ENCODE data around the gene CFAP54. TPM values are rescaled to one million over a fixed set of nuclear protein-coding genes. Genes with fewer than 3 reads are reported as not detected.
"Not testable (repeated sequence)": the region's sequence is repeated elsewhere in the genome, so short reads cannot be mapped to it uniquely, and the experiment has no call there.

The CFAP54 gene
- total RNA-seq, 2 experiments from 2014 or later = 0.37 to 0.44 TPM

GRCh38 chr12:96635844-96636243 is 146.5 kb downstream of the CFAP54 start:
- CTCF ChIA-PET = no interaction called here
- intact Hi-C loops (cut with DNase I, micrococcal nuclease) = no loop called here
- Mint-ChIP-seq H3K4me1 (no peaks in the 10 kb centered on the region), H3K27me3 (peaks cover 16% of the 10 kb centered on the region), H3K4me3 (no peak overlapping the region), H3K36me3 (ENCODE audit: low read depth) (no peaks in the 10 kb centered on the region), H3K27ac (no peak overlapping the region), H3K9me3 (ENCODE audit: low read depth) (no peaks in the 10 kb centered on the region)
- DNase-seq = no peak
- no peak for ATAC-seq
- POLR2A ChIA-PET = no interaction called here

GRCh38 chr12:96636895-96637294 is 147.5 kb downstream of the CFAP54 start:
- Mint-ChIP-seq H3K9me3 (ENCODE audit: low read depth) (no peaks in the 10 kb centered on the region), H3K27ac (no peak overlapping the region), H3K27me3 (peaks cover 16% of the 10 kb centered on the region), H3K4me1 (no peaks in the 10 kb centered on the region), H3K4me3 (no peak overlapping the region), H3K36me3 (ENCODE audit: low read depth) (no peaks in the 10 kb centered on the region)
- CTCF ChIA-PET = no interaction called here
- DNase-seq (no peak), ATAC-seq (no peak)
- intact Hi-C loops (cut with DNase I, micrococcal nuclease) = no loop called here
- POLR2A ChIA-PET = no interaction called here

- H3K4me1 Mint-ChIP-seq = no peaks in the 10 kb centered on the region
- ATAC-seq (no peak), DNase-seq (no peak)
- H3K36me3 Mint-ChIP-seq (ENCODE audit: low read depth) = no peaks in the 10 kb centered on the region
- peaks cover 3% of the 10 kb centered on the region for H3K9me3 Mint-ChIP-seq (ENCODE audit: low read depth)
- H3K27me3 Mint-ChIP-seq = no peaks in the 10 kb centered on the region
- H3K27ac Mint-ChIP-seq = no peak overlapping the region
- CTCF ChIA-PET = no interaction called here
- H3K4me3 Mint-ChIP-seq = no peak overlapping the region
- intact Hi-C loops (cut with DNase I, micrococcal nuclease) = no loop called here
- POLR2A ChIA-PET = no interaction called here
Observed at GRCh38 chr12:96648923-96649322, 159.5 kb downstream of the CFAP54 start.

- no peak for DNase-seq
- intact Hi-C loops (cut with DNase I, micrococcal nuclease) = no loop called here
- POLR2A ChIA-PET = no interaction called here
- CTCF ChIA-PET = interaction anchor here (0.6 kb wide), 1 partner anchor 368 kb away, joined by 3 read pairs; no protein-coding TSS in a partner anchor
- Mint-ChIP-seq H3K27ac (no peak overlapping the region), H3K9me3 (ENCODE audit: low read depth) (no peaks in the 10 kb centered on the region), H3K4me1 (no peaks in the 10 kb centered on the region), H3K4me3 (no peak overlapping the region), H3K27me3 (peaks cover 2% of the 10 kb centered on the region), H3K36me3 (ENCODE audit: low read depth) (no peaks in the 10 kb centered on the region)
- no peak for ATAC-seq
Observed at GRCh38 chr12:96652870-96653269, 163.5 kb downstream of the CFAP54 start.

- DNase-seq (no peak), ATAC-seq (no peak)
- no peaks in the 10 kb centered on the region for H3K9me3 Mint-ChIP-seq (ENCODE audit: low read depth)
- intact Hi-C loops (cut with DNase I, micrococcal nuclease) = no loop called here
- H3K27me3 Mint-ChIP-seq = peaks cover 5% of the 10 kb centered on the region
- no peaks in the 10 kb centered on the region for H3K4me1 Mint-ChIP-seq
- no peak overlapping the region for H3K4me3 Mint-ChIP-seq
- ChIA-PET POLR2A (no interaction called here), CTCF (interaction anchor here (0.8 kb wide), 1 partner anchor 33 kb away, joined by 3 read pairs; no protein-coding TSS in a partner anchor)
- no peaks in the 10 kb centered on the region for H3K36me3 Mint-ChIP-seq (ENCODE audit: low read depth)
- no peak overlapping the region for H3K27ac Mint-ChIP-seq
Observed at GRCh38 chr12:96658075-96658474, 168.7 kb downstream of the CFAP54 start.

- Mint-ChIP-seq H3K36me3 (ENCODE audit: low read depth) (no peaks in the 10 kb centered on the region), H3K4me3 (no peak overlapping the region), H3K4me1 (no peaks in the 10 kb centered on the region), H3K9me3 (ENCODE audit: low read depth) (peaks cover 2% of the 10 kb centered on the region), H3K27me3 (peaks cover 6% of the 10 kb centered on the region), H3K27ac (no peak overlapping the region)
- ATAC-seq (no peak), DNase-seq (no peak)
- ChIA-PET POLR2A (no interaction called here), CTCF (no interaction called here)
- intact Hi-C loops (cut with DNase I, micrococcal nuclease) = no loop called here
Observed at GRCh38 chr12:96669786-96670185, 180.4 kb downstream of the CFAP54 start.

- Mint-ChIP-seq H3K36me3 (ENCODE audit: low read depth) (no peaks in the 10 kb centered on the region), H3K27ac (no peak overlapping the region), H3K9me3 (ENCODE audit: low read depth) (peaks cover 2% of the 10 kb centered on the region), H3K4me3 (no peak overlapping the region), H3K27me3 (peaks cover 5% of the 10 kb centered on the region), H3K4me1 (no peaks in the 10 kb centered on the region)
- intact Hi-C loops (cut with DNase I, micrococcal nuclease) = no loop called here
- ChIA-PET CTCF (no interaction called here), POLR2A (no interaction called here)
- ATAC-seq (no peak), DNase-seq (no peak)
Observed at GRCh38 chr12:96670334-96670899, 181.0 kb downstream of the CFAP54 start.

- H3K27ac Mint-ChIP-seq; CTCF ChIA-PET; H3K9me3 Mint-ChIP-seq (ENCODE audit: low read depth); H3K36me3 Mint-ChIP-seq (ENCODE audit: low read depth); intact Hi-C loops (cut with DNase I, micrococcal nuclease); ATAC-seq; H3K4me3 Mint-ChIP-seq; H3K4me1 Mint-ChIP-seq; POLR2A ChIA-PET; DNase-seq: not testable (repeated sequence)
- peaks cover 15% of the 10 kb centered on the region for H3K27me3 Mint-ChIP-seq
Observed at GRCh38 chr12:96675519-96675918, 186.1 kb downstream of the CFAP54 start.

- no peak for ATAC-seq
- CTCF ChIA-PET = no interaction called here
- H3K9me3 Mint-ChIP-seq (ENCODE audit: low read depth) = no peaks in the 10 kb centered on the region
- DNase-seq = no peak
- POLR2A ChIA-PET = no interaction called here
- H3K4me1 Mint-ChIP-seq = no peaks in the 10 kb centered on the region
- H3K27ac Mint-ChIP-seq = no peak overlapping the region
- H3K27me3 Mint-ChIP-seq = peaks cover 12% of the 10 kb centered on the region
- intact Hi-C loops (cut with DNase I, micrococcal nuclease) = no loop called here
- no peak overlapping the region for H3K4me3 Mint-ChIP-seq
- no peaks in the 10 kb centered on the region for H3K36me3 Mint-ChIP-seq (ENCODE audit: low read depth)
Observed at GRCh38 chr12:96677363-96677762, 188.0 kb downstream of the CFAP54 start.

- POLR2A ChIA-PET = no interaction called here
- H3K9me3 Mint-ChIP-seq (ENCODE audit: low read depth) = peaks cover 3% of the 10 kb centered on the region
- no peaks in the 10 kb centered on the region for H3K4me1 Mint-ChIP-seq
- DNase-seq (no peak), ATAC-seq (no peak)
- peaks cover 17% of the 10 kb centered on the region for H3K27me3 Mint-ChIP-seq
- CTCF ChIA-PET = interaction anchor here (0.6 to 1.2 kb wide), 2 partner anchors 63 to 273 kb away, joined by 3 read pairs; no protein-coding TSS in a partner anchor
- H3K27ac Mint-ChIP-seq = no peak overlapping the region
- H3K36me3 Mint-ChIP-seq (ENCODE audit: low read depth) = no peaks in the 10 kb centered on the region
- intact Hi-C loops (cut with DNase I, micrococcal nuclease) = no loop called here
- H3K4me3 Mint-ChIP-seq = no peak overlapping the region
Observed at GRCh38 chr12:96687719-96688118, 198.3 kb downstream of the CFAP54 start.

GRCh38 chr12:96698521-96698920 is 209.1 kb downstream of the CFAP54 start:
- Mint-ChIP-seq H3K9me3 (ENCODE audit: low read depth) (no peaks in the 10 kb centered on the region), H3K4me1 (no peaks in the 10 kb centered on the region), H3K27ac (no peak overlapping the region), H3K27me3 (peaks cover 23% of the 10 kb centered on the region), H3K36me3 (ENCODE audit: low read depth) (no peaks in the 10 kb centered on the region), H3K4me3 (no peak overlapping the region)
- no peak for ATAC-seq
- CTCF ChIA-PET = no interaction called here
- DNase-seq = no peak
- intact Hi-C loops (cut with DNase I, micrococcal nuclease) = no loop called here
- POLR2A ChIA-PET = no interaction called here

- intact Hi-C loops (cut with DNase I, micrococcal nuclease) = no loop called here
- DNase-seq (no peak), ATAC-seq (no peak)
- Mint-ChIP-seq H3K27ac (no peak overlapping the region), H3K27me3 (peaks cover 23% of the 10 kb centered on the region), H3K36me3 (ENCODE audit: low read depth) (no peaks in the 10 kb centered on the region), H3K4me1 (no peaks in the 10 kb centered on the region), H3K9me3 (ENCODE audit: low read depth) (no peaks in the 10 kb centered on the region), H3K4me3 (no peak overlapping the region)
- ChIA-PET POLR2A (no interaction called here), CTCF (no interaction called here)
Observed at GRCh38 chr12:96698965-96699364, 209.6 kb downstream of the CFAP54 start.

- H3K27ac Mint-ChIP-seq = no peak overlapping the region
- no peak overlapping the region for H3K4me3 Mint-ChIP-seq
- DNase-seq = no peak
- intact Hi-C loops (cut with DNase I, micrococcal nuclease) = no loop called here
- no peaks in the 10 kb centered on the region for H3K4me1 Mint-ChIP-seq
- H3K9me3 Mint-ChIP-seq (ENCODE audit: low read depth) = no peaks in the 10 kb centered on the region
- CTCF ChIA-PET = no interaction called here
- ATAC-seq = no peak
- H3K27me3 Mint-ChIP-seq = peaks cover 16% of the 10 kb centered on the region
- H3K36me3 Mint-ChIP-seq (ENCODE audit: low read depth) = no peaks in the 10 kb centered on the region
- POLR2A ChIA-PET = no interaction called here
Observed at GRCh38 chr12:96701856-96702255, 212.5 kb downstream of the CFAP54 start.
